Smooth muscle cell of bladder (primary cell): ENCODE measurements around the gene CAPN8. TPM values are rescaled to one million over a fixed set of nuclear protein-coding genes. Genes with fewer than 3 reads are reported as not detected.

ENCODE experiments used
- total RNA-seq: library from RNA; depleted of rRNA; stranded (reverse); fragments of >200 nt; gene quantifications from 2 replicates; pipeline ENCODE4 v1.2.3, GENCODE V29; 2014

The CAPN8 gene
- under 0.01 TPM in 1 of 2 replicates, not detected in the other for total RNA-seq

GRCh38 chr1:223665592-223666312, at the start of gene CAPN8:
CAPN8 (minus strand) TSS chr1:223665701; CDS start chr1:223665646, 55 bp downstream.

GRCh38 chr1:223712194-223712849, 46.8 kb upstream of the CAPN8 start, which contains the start of gene CAPN2:
CAPN2 (plus strand) TSS chr1:223712539; CDS start chr1:223712641, 102 bp downstream.

Other genes with a start within 250 kb of the CAPN8 start
- gene CAPN2, start 46.8 kb upstream of the CAPN8 start, total RNA-seq = 379 and 393 TPM in 2 replicates
- gene TP53BP2, start 180.2 kb upstream of the CAPN8 start, total RNA-seq = 24.9 and 26.9 TPM in 2 replicates